ENCODE measurements around the gene ATP5F1A.
"Not testable (repeated sequence)": the region's sequence is repeated elsewhere in the genome, so short reads cannot be mapped to it uniquely, and the experiment has no call there.

ATP5F1A gene

DNA sequence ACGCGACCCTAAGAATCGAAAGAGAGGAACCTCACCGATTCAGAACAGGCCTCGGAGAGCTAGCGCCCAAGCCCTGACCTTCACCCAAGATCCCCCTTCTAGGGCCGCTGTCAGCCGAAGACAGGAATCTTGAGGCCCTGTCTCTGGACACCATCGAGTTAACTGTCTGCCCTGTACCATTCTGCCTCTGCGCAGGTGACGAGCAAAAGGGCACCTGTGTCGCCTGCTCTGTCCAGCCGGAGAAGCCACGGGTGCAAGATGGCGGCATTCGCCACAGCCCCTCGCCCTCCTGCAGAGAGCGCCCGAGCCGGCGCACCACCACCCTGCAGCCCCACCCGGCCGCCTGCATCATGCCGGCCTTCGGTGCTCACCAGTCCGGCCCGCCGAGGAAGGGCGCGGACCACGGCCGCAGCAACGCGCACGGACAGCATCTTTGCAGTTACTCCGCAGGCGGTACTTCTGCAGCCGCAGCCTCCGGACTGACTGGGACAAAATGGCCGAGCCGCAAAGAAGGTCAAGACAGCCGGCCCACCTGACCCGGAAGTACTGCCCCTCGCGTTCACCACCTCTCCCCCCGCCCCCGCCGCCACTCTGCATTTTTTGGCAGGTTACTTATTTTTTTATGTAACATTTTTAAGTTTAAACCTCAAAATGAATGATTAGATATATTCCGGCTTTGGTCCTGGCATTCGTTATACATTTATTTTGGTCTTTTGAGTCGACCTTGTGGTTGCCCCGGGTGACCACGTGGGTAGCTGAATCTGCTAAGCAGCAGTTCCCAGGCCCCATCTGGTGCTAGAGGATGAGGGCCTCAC lies at the start of gene ATP5F1A:
Gene ATP5F1A, minus strand, starts transcription at position 496 of the 815 bp plus-strand sequence. Its CDS starts 65 bp downstream, at position 431.
- H3K27ac ChIP-seq (ENCODE audit: low read depth, low read length): peak within 1 kb of the TSS; percentile 95
- H3K36me3 ChIP-seq (ENCODE audit: control insufficient read depth, insufficient read depth, low read length): peaks cover 2% of the 10 kb centered on the region
- H3K4me3 ChIP-seq (ENCODE audit: low read length): peak within 1 kb of the TSS; percentile 90
- H3K4me1 ChIP-seq (ENCODE audit: control insufficient read depth, insufficient read depth, low read length): peaks cover 6% of the 10 kb centered on the region
- no peaks in the 10 kb centered on the region for H3K27me3 ChIP-seq (ENCODE audit: control insufficient read depth, insufficient read depth, low read length)
- H3K9ac ChIP-seq (ENCODE audit: low read length): peak within 1 kb of the TSS; percentile 87

DNA sequence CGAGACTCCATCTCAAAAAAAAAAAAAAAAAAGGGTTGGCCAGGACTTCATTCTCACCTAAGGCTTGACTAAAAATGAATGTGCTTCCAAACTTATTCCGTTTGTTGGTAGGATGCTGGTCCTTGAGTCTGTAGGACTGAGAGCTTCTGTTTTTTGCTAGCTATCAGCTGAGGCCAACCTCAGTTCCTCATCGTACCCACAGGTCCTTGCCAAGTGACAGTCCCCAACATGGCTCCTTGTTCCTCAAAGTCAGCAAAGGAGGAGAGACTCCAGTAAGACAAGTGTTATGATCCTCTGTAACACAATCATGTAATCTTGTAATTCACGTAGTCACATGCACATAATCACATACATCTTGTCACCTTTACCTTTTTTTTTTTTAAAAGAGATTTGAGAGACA lies 43.1 kb upstream of the ATP5F1A start:
- Histone ChIP-seq H3K27me3 (ENCODE audit: control insufficient read depth, insufficient read depth, low read length) (no peaks in the 10 kb centered on the region), H3K27ac (ENCODE audit: low read depth, low read length) (no peak overlapping the region), H3K4me1 (ENCODE audit: control insufficient read depth, insufficient read depth, low read length) (no peaks in the 10 kb centered on the region), H3K36me3 (ENCODE audit: control insufficient read depth, insufficient read depth, low read length) (no peaks in the 10 kb centered on the region), H3K4me3 (ENCODE audit: low read length) (no peak overlapping the region), H3K9ac (ENCODE audit: low read length) (no peak overlapping the region)

DNA sequence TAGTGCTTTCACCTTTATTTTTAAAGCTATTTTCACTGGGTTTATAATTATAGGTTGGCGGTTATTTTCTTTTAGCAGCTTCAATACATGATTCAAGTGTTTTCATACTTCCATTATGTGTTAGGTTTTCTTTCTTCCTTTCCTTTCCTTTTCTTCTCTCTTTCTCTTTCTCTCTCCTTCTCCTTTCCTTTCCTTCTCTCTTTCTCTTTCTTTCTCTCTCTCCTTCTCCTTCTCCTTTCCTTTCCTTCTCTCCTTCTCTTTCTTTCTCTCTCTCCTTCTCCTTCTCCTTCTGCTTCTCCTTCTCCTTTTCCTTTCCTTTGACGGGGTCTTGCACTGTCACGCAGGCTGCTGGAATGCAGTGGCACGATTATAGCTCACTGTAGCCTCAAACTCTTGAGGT lies 42.1 kb upstream of the ATP5F1A start:
- Histone ChIP-seq H3K27me3 (ENCODE audit: control insufficient read depth, insufficient read depth, low read length) (no peaks in the 10 kb centered on the region), H3K4me1 (ENCODE audit: control insufficient read depth, insufficient read depth, low read length) (no peaks in the 10 kb centered on the region), H3K4me3 (ENCODE audit: low read length) (no peak overlapping the region), H3K36me3 (ENCODE audit: control insufficient read depth, insufficient read depth, low read length) (no peaks in the 10 kb centered on the region), H3K27ac (ENCODE audit: low read depth, low read length) (no peak overlapping the region), H3K9ac (ENCODE audit: low read length) (no peak overlapping the region)

GRCh38 chr18:46134920-46135675 lies 37.0 kb upstream of the ATP5F1A start:
- no peak overlapping the region for H3K27ac ChIP-seq (ENCODE audit: low read depth, low read length)
- H3K4me3 ChIP-seq (ENCODE audit: low read length): no peak overlapping the region
- H3K9ac ChIP-seq (ENCODE audit: low read length): no peak overlapping the region

DNA sequence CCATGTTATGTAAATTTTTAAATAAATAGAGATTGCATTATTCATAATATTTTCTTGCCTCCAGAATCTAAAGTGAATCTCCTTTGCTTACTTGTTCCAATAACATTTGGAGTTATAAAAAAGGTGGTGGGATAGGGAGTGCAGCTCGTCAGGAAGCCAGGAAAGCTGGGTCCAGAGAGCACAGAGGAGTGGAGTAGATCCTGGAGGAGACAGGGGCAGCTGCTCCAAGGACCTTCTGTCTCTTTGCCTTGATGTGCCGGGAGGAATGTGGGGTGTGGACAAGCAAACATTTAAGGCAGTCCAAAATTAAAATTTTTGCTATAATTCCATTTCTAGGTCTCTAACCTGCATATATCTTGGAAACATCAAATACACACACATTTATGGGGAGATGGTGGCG lies 35.4 kb upstream of the ATP5F1A start:
- no peak overlapping the region for H3K4me3 ChIP-seq (ENCODE audit: low read length)
- no peak overlapping the region for H3K9ac ChIP-seq (ENCODE audit: low read length)
- H3K36me3 ChIP-seq (ENCODE audit: control insufficient read depth, insufficient read depth, low read length): peaks cover 8% of the 10 kb centered on the region
- no peaks in the 10 kb centered on the region for H3K4me1 ChIP-seq (ENCODE audit: control insufficient read depth, insufficient read depth, low read length)
- no peaks in the 10 kb centered on the region for H3K27me3 ChIP-seq (ENCODE audit: control insufficient read depth, insufficient read depth, low read length)
- H3K27ac ChIP-seq (ENCODE audit: low read depth, low read length): no peak overlapping the region

More at GRCh38 chr18:46134920-46135675, 37.0 kb upstream of the ATP5F1A start:
- Histone ChIP-seq H3K27me3 (ENCODE audit: control insufficient read depth, insufficient read depth, low read length) (no peaks in the 10 kb centered on the region), H3K36me3 (ENCODE audit: control insufficient read depth, insufficient read depth, low read length) (no peaks in the 10 kb centered on the region), H3K4me1 (ENCODE audit: control insufficient read depth, insufficient read depth, low read length) (no peaks in the 10 kb centered on the region)

GRCh38 chr18:46130549-46130948 lies 32.5 kb upstream of the ATP5F1A start:
- H3K27me3 ChIP-seq (ENCODE audit: control insufficient read depth, insufficient read depth, low read length); H3K9ac ChIP-seq (ENCODE audit: low read length); H3K27ac ChIP-seq (ENCODE audit: low read depth, low read length); H3K36me3 ChIP-seq (ENCODE audit: control insufficient read depth, insufficient read depth, low read length); H3K4me1 ChIP-seq (ENCODE audit: control insufficient read depth, insufficient read depth, low read length); H3K4me3 ChIP-seq (ENCODE audit: low read length): not testable (repeated sequence)

DNA sequence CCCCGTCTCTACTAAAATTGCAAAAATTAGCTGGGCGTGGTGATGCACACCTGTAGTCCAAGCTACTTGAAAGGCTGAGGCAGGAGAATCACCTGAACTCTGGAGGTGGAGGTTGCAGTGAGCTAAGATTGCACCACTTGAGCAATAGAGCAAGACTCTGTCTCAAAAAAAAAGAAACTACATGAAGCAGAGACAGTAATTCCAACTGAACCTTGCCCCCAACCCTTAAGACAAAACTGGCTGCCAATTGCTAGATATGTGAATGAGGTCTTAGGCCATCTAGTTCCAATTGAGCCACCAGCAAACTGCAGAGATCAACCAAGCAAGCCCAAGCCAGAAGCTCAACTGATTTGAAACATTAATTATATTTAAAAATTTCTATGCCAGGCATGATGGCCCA lies 32.0 kb upstream of the ATP5F1A start:
- Histone ChIP-seq H3K4me1 (ENCODE audit: control insufficient read depth, insufficient read depth, low read length) (no peaks in the 10 kb centered on the region), H3K4me3 (ENCODE audit: low read length) (no peak overlapping the region), H3K36me3 (ENCODE audit: control insufficient read depth, insufficient read depth, low read length) (peaks cover 8% of the 10 kb centered on the region), H3K27me3 (ENCODE audit: control insufficient read depth, insufficient read depth, low read length) (no peaks in the 10 kb centered on the region), H3K27ac (ENCODE audit: low read depth, low read length) (no peak overlapping the region), H3K9ac (ENCODE audit: low read length) (no peak overlapping the region)

GRCh38 chr18:46126625-46127024 lies 28.5 kb upstream of the ATP5F1A start:
- H3K36me3 ChIP-seq (ENCODE audit: control insufficient read depth, insufficient read depth, low read length): peaks cover 13% of the 10 kb centered on the region
- H3K27ac ChIP-seq (ENCODE audit: low read depth, low read length); H3K4me1 ChIP-seq (ENCODE audit: control insufficient read depth, insufficient read depth, low read length); H3K27me3 ChIP-seq (ENCODE audit: control insufficient read depth, insufficient read depth, low read length); H3K4me3 ChIP-seq (ENCODE audit: low read length); H3K9ac ChIP-seq (ENCODE audit: low read length): not testable (repeated sequence)

- Histone ChIP-seq H3K36me3 (ENCODE audit: control insufficient read depth, insufficient read depth, low read length) (peaks cover 4% of the 10 kb centered on the region), H3K4me1 (ENCODE audit: control insufficient read depth, insufficient read depth, low read length) (no peaks in the 10 kb centered on the region), H3K27me3 (ENCODE audit: control insufficient read depth, insufficient read depth, low read length) (no peaks in the 10 kb centered on the region), H3K4me3 (ENCODE audit: low read length) (no peak overlapping the region), H3K9ac (ENCODE audit: low read length) (no peak overlapping the region), H3K27ac (ENCODE audit: low read depth, low read length) (no peak overlapping the region)
Observed at GRCh38 chr18:46113751-46114150, 15.7 kb upstream of the ATP5F1A start.

DNA sequence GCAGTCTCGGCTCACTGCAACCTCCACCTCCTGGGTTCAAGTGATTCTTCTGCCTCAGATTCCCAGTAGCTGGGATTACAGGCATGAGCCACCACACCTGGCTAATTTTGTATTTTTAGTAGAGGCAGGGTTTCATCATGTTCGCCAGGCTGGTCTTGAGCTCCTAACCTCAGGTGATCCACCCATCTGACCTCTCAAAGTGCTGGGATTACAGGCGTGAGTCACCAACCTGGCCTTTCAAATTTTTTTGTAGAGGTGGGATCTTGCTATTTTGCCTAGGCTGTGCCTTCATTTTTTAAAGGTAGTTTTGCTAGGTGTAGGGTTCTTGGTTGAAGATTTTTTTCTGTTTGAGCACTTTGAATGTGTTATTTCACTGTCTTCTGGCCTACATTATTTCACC lies 12.3 kb upstream of the ATP5F1A start:
- no peak overlapping the region for H3K4me3 ChIP-seq (ENCODE audit: low read length)
- H3K36me3 ChIP-seq (ENCODE audit: control insufficient read depth, insufficient read depth, low read length): peaks cover 4% of the 10 kb centered on the region
- no peaks in the 10 kb centered on the region for H3K27me3 ChIP-seq (ENCODE audit: control insufficient read depth, insufficient read depth, low read length)
- no peak overlapping the region for H3K9ac ChIP-seq (ENCODE audit: low read length)
- H3K27ac ChIP-seq (ENCODE audit: low read depth, low read length): no peak overlapping the region
- no peaks in the 10 kb centered on the region for H3K4me1 ChIP-seq (ENCODE audit: control insufficient read depth, insufficient read depth, low read length)

- H3K9ac ChIP-seq (ENCODE audit: low read length): no peak overlapping the region
- no peaks in the 10 kb centered on the region for H3K27me3 ChIP-seq (ENCODE audit: control insufficient read depth, insufficient read depth, low read length)
- no peak overlapping the region for H3K4me3 ChIP-seq (ENCODE audit: low read length)
- no peak overlapping the region for H3K27ac ChIP-seq (ENCODE audit: low read depth, low read length)
- H3K4me1 ChIP-seq (ENCODE audit: control insufficient read depth, insufficient read depth, low read length): peaks cover 4% of the 10 kb centered on the region
- H3K36me3 ChIP-seq (ENCODE audit: control insufficient read depth, insufficient read depth, low read length): peaks cover 4% of the 10 kb centered on the region
Observed at GRCh38 chr18:46109386-46109785, 11.3 kb upstream of the ATP5F1A start.

GRCh38 chr18:46104128-46104911 lies 6.2 kb upstream of the ATP5F1A start, which contains the start of gene HAUS1:
Gene HAUS1, plus strand, starts transcription at chr18:46104385. Its CDS starts 27 bp downstream, at chr18:46104412.
- peak within 1 kb of the TSS; percentile 94 for H3K4me3 ChIP-seq (ENCODE audit: low read length)
- peak within 1 kb of the TSS; percentile 84 for H3K9ac ChIP-seq (ENCODE audit: low read length)
- H3K27me3 ChIP-seq (ENCODE audit: control insufficient read depth, insufficient read depth, low read length): no peaks in the 10 kb centered on the region
- no peaks in the 10 kb centered on the region for H3K36me3 ChIP-seq (ENCODE audit: control insufficient read depth, insufficient read depth, low read length)
- H3K27ac ChIP-seq (ENCODE audit: low read depth, low read length): peak within 1 kb of the TSS; percentile 81
- peaks cover 4% of the 10 kb centered on the region for H3K4me1 ChIP-seq (ENCODE audit: control insufficient read depth, insufficient read depth, low read length)

All from rectal smooth muscle tissue (tissue), 1 donor.